SK-N-SH treated with all-trans-retinoic acid at 6 μM for 48 hours (cell line): ENCODE results near the gene CPZ.

Source experiments
- ARNTL ChIP-seq: fragments of 450-650 bp; formaldehyde crosslinking; IDR thresholded peaks from 2 replicates; pipeline ENCODE4 v1.5.0; 2020; ENCODE audit warnings: low read depth, mild to moderate bottlenecking, moderate library complexity, borderline replicate concordance
- BACH2 ChIP-seq: fragments of 250-450 bp; sonication (Bioruptor Pico); IDR thresholded peaks from 2 replicates; pipeline ENCODE4 v1.9.0; 2021; ENCODE audit warnings: mild to moderate bottlenecking, borderline replicate concordance
- CREB5 ChIP-seq: fragments of 250-450 bp; sonication (Bioruptor Pico); IDR thresholded peaks from 2 replicates; pipeline ENCODE4 v1.5.1; 2020; ENCODE audit warnings: low read depth, mild to moderate bottlenecking, moderate library complexity
- ESRRG ChIP-seq: fragments of 250-450 bp; sonication (Bioruptor Pico); IDR thresholded peaks from 2 replicates; pipeline ENCODE4 v1.6.1; 2021; ENCODE audit warnings: mild to moderate bottlenecking
- PATZ1 ChIP-seq: fragments of 250-450 bp; sonication (Bioruptor Pico); IDR thresholded peaks from 2 replicates; pipeline ENCODE4 v1.8.0; 2020; ENCODE audit warnings: mild to moderate bottlenecking, moderate library complexity, borderline replicate concordance
- PPARA ChIP-seq: fragments of 250-450 bp; sonication (Bioruptor Pico); IDR thresholded peaks from 2 replicates; pipeline ENCODE4 v1.5.0; 2020; ENCODE audit warnings: mild to moderate bottlenecking, borderline replicate concordance
- SNAI2 ChIP-seq: fragments of 250-450 bp; sonication (Bioruptor Pico); IDR thresholded peaks from 2 replicates; pipeline ENCODE4 v1.5.0; 2020; ENCODE audit warnings: mild to moderate bottlenecking, moderate library complexity
- TCF4 ChIP-seq: fragments of 250-450 bp; sonication (Bioruptor Pico); IDR thresholded peaks from 2 replicates; pipeline ENCODE4 v1.8.0; 2021; ENCODE audit warnings: mild to moderate bottlenecking, moderate library complexity, borderline replicate concordance
- ZC3H10 ChIP-seq: fragments of 250-450 bp; sonication (Bioruptor Pico); IDR thresholded peaks from 2 replicates; pipeline ENCODE4 v1.5.1; 2021; ENCODE audit warnings: mild to moderate bottlenecking, moderate library complexity
- ZFP30 ChIP-seq: fragments of 450-650 bp; formaldehyde crosslinking; IDR thresholded peaks from 2 replicates; pipeline ENCODE4 v1.5.0; 2022; ENCODE audit warnings: mild to moderate bottlenecking, moderate library complexity
- ZNF8 ChIP-seq: fragments of 450-650 bp; formaldehyde crosslinking; IDR thresholded peaks from 2 replicates; pipeline ENCODE4 v1.5.0; 2020; ENCODE audit warnings: mild to moderate bottlenecking, moderate library complexity
- TF ChIP-seq, protein P1 (sequence below): fragments of 250-450 bp; sonication (Bioruptor Pico); IDR thresholded peaks from 2 replicates; pipeline ENCODE4 v1.5.1; 2021; ENCODE audit warnings: mild to moderate bottlenecking, moderate library complexity

GRCh38 chr4:8556341-8557150 is 36.0 kb upstream of the CPZ start:
- TF ChIP-seq TCF4 (CRISPR knock-in tag), result no peak
- TF ChIP-seq ZNF8 (CRISPR knock-in tag), result no peak
- no peak for TF ChIP-seq PPARA (CRISPR knock-in tag)
- no peak for TF ChIP-seq SNAI2
- no peak for TF ChIP-seq CREB5 (CRISPR knock-in tag)
- no peak for TF ChIP-seq PATZ1 (CRISPR knock-in tag)
- TF ChIP-seq, protein P1, sequence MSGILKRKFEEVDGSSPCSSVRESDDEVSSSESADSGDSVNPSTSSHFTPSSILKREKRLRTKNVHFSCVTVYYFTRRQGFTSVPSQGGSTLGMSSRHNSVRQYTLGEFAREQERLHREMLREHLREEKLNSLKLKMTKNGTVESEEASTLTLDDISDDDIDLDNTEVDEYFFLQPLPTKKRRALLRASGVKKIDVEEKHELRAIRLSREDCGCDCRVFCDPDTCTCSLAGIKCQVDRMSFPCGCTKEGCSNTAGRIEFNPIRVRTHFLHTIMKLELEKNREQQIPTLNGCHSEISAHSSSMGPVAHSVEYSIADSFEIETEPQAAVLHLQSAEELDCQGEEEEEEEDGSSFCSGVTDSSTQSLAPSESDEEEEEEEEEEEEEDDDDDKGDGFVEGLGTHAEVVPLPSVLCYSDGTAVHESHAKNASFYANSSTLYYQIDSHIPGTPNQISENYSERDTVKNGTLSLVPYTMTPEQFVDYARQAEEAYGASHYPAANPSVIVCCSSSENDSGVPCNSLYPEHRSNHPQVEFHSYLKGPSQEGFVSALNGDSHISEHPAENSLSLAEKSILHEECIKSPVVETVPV (CRISPR knock-in tag), result no peak
- TF ChIP-seq ZC3H10 (CRISPR knock-in tag), result no peak
- TF ChIP-seq ARNTL, result no peak
- TF ChIP-seq ESRRG (CRISPR knock-in tag), result no peak
- TF ChIP-seq ZFP30 (CRISPR knock-in tag), result no peak
- TF ChIP-seq BACH2 (CRISPR knock-in tag), result no peak
